ENCODE results near the gene HCN4. TPM values are rescaled to one million over a fixed set of nuclear protein-coding genes. Genes with fewer than 3 reads are reported as not detected.

Gene HCN4
- total RNA-seq, 1 donor from 2014 or later, result 3.0 TPM

GRCh38 chr15:73394782-73395181, 26.0 kb upstream of the HCN4 start:
- H3K4me1 ChIP-seq (ENCODE audit: insufficient read depth, low read length), result no peaks in the 10 kb centered on the region

GRCh38 chr15:73393336-73393735, 24.6 kb upstream of the HCN4 start:
- H3K9ac ChIP-seq (ENCODE audit: low read length), result no peak overlapping the region
- no peaks in the 10 kb centered on the region for H3K79me2 ChIP-seq (ENCODE audit: insufficient read depth, low read length)
- DNase-seq (ENCODE audit: low read depth) (no peak), FAIRE-seq (no peak)
- H3K4me2 ChIP-seq (ENCODE audit: low read length), result no peak overlapping the region
- peaks cover 14% of the 10 kb centered on the region for H3K4me1 Mint-ChIP-seq (ENCODE audit: low read depth, unreplicated experiment)
- H3K27ac Mint-ChIP-seq (ENCODE audit: unreplicated experiment), result no peak overlapping the region
- H2AFZ ChIP-seq (ENCODE audit: low read depth, low read length), result no peak overlapping the region
- H3K4me3 ChIP-seq (ENCODE audit: insufficient read depth, low read depth, low read length), result no peak overlapping the region
- no peaks in the 10 kb centered on the region for H3K9me3 ChIP-seq (ENCODE audit: insufficient read depth, low read depth, low read length)
- H3K27ac ChIP-seq (ENCODE audit: low read depth, low read length), result no peak overlapping the region
- H3K36me3 ChIP-seq (ENCODE audit: insufficient read depth, low read length), result no peaks in the 10 kb centered on the region
- peaks cover 24% of the 10 kb centered on the region for H3K27me3 Mint-ChIP-seq (ENCODE audit: low read depth, unreplicated experiment)
- H3K9me3 Mint-ChIP-seq (ENCODE audit: unreplicated experiment), result peaks cover 5% of the 10 kb centered on the region
- H3K4me3 Mint-ChIP-seq (ENCODE audit: unreplicated experiment), result no peak overlapping the region
- peaks cover 8% of the 10 kb centered on the region for H3K27me3 ChIP-seq (ENCODE audit: insufficient read depth, low read length)
- TF ChIP-seq EZH2 (IDR thresholded peaks at IDR 0.05; ENCODE audit: insufficient read depth, low read length) (no peak), CTCF (IDR thresholded peaks at IDR 0.05; ENCODE audit: insufficient read depth, low read depth, low read length) (no peak)
- no peaks in the 10 kb centered on the region for H4K20me1 ChIP-seq (ENCODE audit: insufficient read depth, low read length)
- no peaks in the 10 kb centered on the region for H3K36me3 Mint-ChIP-seq (ENCODE audit: low read depth, unreplicated experiment)
- H3K4me1 ChIP-seq (ENCODE audit: insufficient read depth, low read length), result no peaks in the 10 kb centered on the region

More at GRCh38 chr15:73394782-73395181, 26.0 kb upstream of the HCN4 start:
- H3K9me3 Mint-ChIP-seq (ENCODE audit: unreplicated experiment), result peaks cover 5% of the 10 kb centered on the region
- no peaks in the 10 kb centered on the region for H3K36me3 ChIP-seq (ENCODE audit: insufficient read depth, low read length)
- no peak overlapping the region for H3K9ac ChIP-seq (ENCODE audit: low read length)
- no peaks in the 10 kb centered on the region for H3K9me3 ChIP-seq (ENCODE audit: insufficient read depth, low read depth, low read length)
- H3K4me3 Mint-ChIP-seq (ENCODE audit: unreplicated experiment), result no peak overlapping the region
- peaks cover 9% of the 10 kb centered on the region for H3K4me1 Mint-ChIP-seq (ENCODE audit: low read depth, unreplicated experiment)
- no peak overlapping the region for H2AFZ ChIP-seq (ENCODE audit: low read depth, low read length)
- no peak overlapping the region for H3K4me2 ChIP-seq (ENCODE audit: low read length)
- no peak overlapping the region for H3K4me3 ChIP-seq (ENCODE audit: insufficient read depth, low read depth, low read length)
- H3K27me3 Mint-ChIP-seq (ENCODE audit: low read depth, unreplicated experiment), result peaks cover 24% of the 10 kb centered on the region
- no peak overlapping the region for H3K27ac Mint-ChIP-seq (ENCODE audit: unreplicated experiment)
- DNase-seq (ENCODE audit: low read depth) (no peak), FAIRE-seq (no peak)
- H3K27ac ChIP-seq (ENCODE audit: low read depth, low read length), result no peak overlapping the region
- H3K36me3 Mint-ChIP-seq (ENCODE audit: low read depth, unreplicated experiment), result no peaks in the 10 kb centered on the region
- no peaks in the 10 kb centered on the region for H3K79me2 ChIP-seq (ENCODE audit: insufficient read depth, low read length)
- no peaks in the 10 kb centered on the region for H4K20me1 ChIP-seq (ENCODE audit: insufficient read depth, low read length)
- TF ChIP-seq CTCF (IDR thresholded peaks at IDR 0.05; ENCODE audit: insufficient read depth, low read depth, low read length), result no peak
- TF ChIP-seq EZH2 (IDR thresholded peaks at IDR 0.05; ENCODE audit: insufficient read depth, low read length), result no peak
- peaks cover 8% of the 10 kb centered on the region for H3K27me3 ChIP-seq (ENCODE audit: insufficient read depth, low read length)

GRCh38 chr15:73392025-73392424, 23.3 kb upstream of the HCN4 start:
- no peaks in the 10 kb centered on the region for H3K4me1 ChIP-seq (ENCODE audit: insufficient read depth, low read length)
- H3K4me3 ChIP-seq (ENCODE audit: insufficient read depth, low read depth, low read length), result no peak overlapping the region
- H4K20me1 ChIP-seq (ENCODE audit: insufficient read depth, low read length), result no peaks in the 10 kb centered on the region
- no peaks in the 10 kb centered on the region for H3K36me3 Mint-ChIP-seq (ENCODE audit: low read depth, unreplicated experiment)
- no peaks in the 10 kb centered on the region for H3K36me3 ChIP-seq (ENCODE audit: insufficient read depth, low read length)
- FAIRE-seq (no peak), DNase-seq (ENCODE audit: low read depth) (no peak)
- no peak overlapping the region for H2AFZ ChIP-seq (ENCODE audit: low read depth, low read length)
- peaks cover 22% of the 10 kb centered on the region for H3K4me1 Mint-ChIP-seq (ENCODE audit: low read depth, unreplicated experiment)
- no peak overlapping the region for H3K4me3 Mint-ChIP-seq (ENCODE audit: unreplicated experiment)
- H3K27me3 ChIP-seq (ENCODE audit: insufficient read depth, low read length), result peaks cover 8% of the 10 kb centered on the region
- H3K27ac ChIP-seq (ENCODE audit: low read depth, low read length), result no peak overlapping the region
- H3K4me2 ChIP-seq (ENCODE audit: low read length), result no peak overlapping the region
- no peaks in the 10 kb centered on the region for H3K9me3 ChIP-seq (ENCODE audit: insufficient read depth, low read depth, low read length)
- no peaks in the 10 kb centered on the region for H3K79me2 ChIP-seq (ENCODE audit: insufficient read depth, low read length)
- no peak overlapping the region for H3K9ac ChIP-seq (ENCODE audit: low read length)
- H3K27me3 Mint-ChIP-seq (ENCODE audit: low read depth, unreplicated experiment), result peaks cover 24% of the 10 kb centered on the region
- peaks cover 5% of the 10 kb centered on the region for H3K9me3 Mint-ChIP-seq (ENCODE audit: unreplicated experiment)
- H3K27ac Mint-ChIP-seq (ENCODE audit: unreplicated experiment), result no peak overlapping the region
- TF ChIP-seq EZH2 (IDR thresholded peaks at IDR 0.05; ENCODE audit: insufficient read depth, low read length) (no peak), CTCF (IDR thresholded peaks at IDR 0.05; ENCODE audit: insufficient read depth, low read depth, low read length) (no peak)
